Smooth muscle cell (in vitro differentiated cells): ENCODE data around the gene DCAKD. TPM values are rescaled to one million over a fixed set of nuclear protein-coding genes. Genes with fewer than 3 reads are reported as not detected.

Source experiments
- DNase-seq: peaks from one replicate; lab custom pipeline; 2025; ENCODE audit not compliant: unreplicated experiment; lab: John Stamatoyannopoulos, UW
- H2AFZ ChIP-seq: fragments of 200-600 bp; sonication (generic); 2 replicates; pipeline ENCODE4 v1.6.0; 2016; ENCODE audit warnings: antibody characterized with exemption, low read depth, mild to moderate bottlenecking
- H3F3A ChIP-seq: fragments of 200-600 bp; sonication (generic); 2 replicates; pipeline ENCODE4 v1.6.0; 2017; ENCODE audit warnings: antibody characterized with exemption, low read depth
- H3K27ac ChIP-seq: fragments of 200-600 bp; sonication (generic); 2 replicates; pipeline ENCODE4 v1.5.1; 2016; ENCODE audit warnings: low read depth, mild to moderate bottlenecking
- H3K27me3 ChIP-seq: fragments of 200-600 bp; sonication (generic); 2 replicates; pipeline ENCODE4 v1.6.1; 2016; ENCODE audit warnings: low read depth, mild to moderate bottlenecking
- H3K36me3 ChIP-seq: fragments of 200-600 bp; sonication (generic); 2 replicates; pipeline ENCODE4 v1.5.1; 2016; ENCODE audit warnings: low read depth
- H3K4me1 ChIP-seq: fragments of 200-600 bp; sonication (generic); 2 replicates; pipeline ENCODE4 v1.5.1; 2016; ENCODE audit warnings: low read depth
- H3K4me2 ChIP-seq: fragments of 200-600 bp; sonication (generic); 2 replicates; pipeline ENCODE4 v1.6.0; 2016; ENCODE audit warnings: mild to moderate bottlenecking
- H3K4me3 ChIP-seq: fragments of 200-600 bp; sonication (generic); 2 replicates; pipeline ENCODE4 v1.5.1; 2016; ENCODE audit warnings: mild to moderate bottlenecking
- H3K79me2 ChIP-seq: fragments of 200-600 bp; sonication (generic); 2 replicates; pipeline ENCODE4 v1.6.0; 2016; ENCODE audit warnings: low read depth, mild to moderate bottlenecking
- H3K9ac ChIP-seq: fragments of 200-600 bp; sonication (generic); 2 replicates; pipeline ENCODE4 v1.6.0; 2016; ENCODE audit warnings: low read depth
- H3K9me3 ChIP-seq: fragments of 200-600 bp; sonication (generic); replicated peaks from 2 replicates; pipeline ENCODE4 v1.5.1; 2016; ENCODE audit warnings: low read depth
- H4K20me1 ChIP-seq: fragments of 200-600 bp; sonication (generic); 2 replicates; pipeline ENCODE4 v1.6.0; 2016; ENCODE audit warnings: low read depth
- CTCF ChIP-seq: fragments of 200-600 bp; sonication (generic); IDR thresholded peaks from 2 replicates; pipeline ENCODE4 v1.5.1; 2017; ENCODE audit warnings: borderline replicate concordance, mild to moderate bottlenecking, antibody characterized with exemption; ENCODE audit not compliant: insufficient read depth, poor library complexity, severe bottlenecking
- WGBS: methylation state at CpG from one replicate; pipeline ENCODE4 v1.1.7; 2016; ENCODE audit warnings: low lambda C conversion rate; 5-methylcytosine and 5-hydroxymethylcytosine counted together
- polyA plus RNA-seq: library from polyadenylated mRNA; unstranded; fragments of >200 nt; fragmentation: Nextera tagmentation; extraction: Ambion mirVana; gene quantifications from 2 replicates; pipeline ENCODE4 v1.2.1, GENCODE V29; 2016
- total RNA-seq: library from RNA; depleted of rRNA; stranded (reverse); fragments of >200 nt; gene quantifications from 2 replicates; pipeline ENCODE4 v1.2.3, GENCODE V29; 2014

DCAKD gene
- total and polyA plus RNA-seq, 2 experiments from 2014 or later = 25.7 to 42.3 TPM

GRCh38 chr17:44989552-44990138 lies 61.8 kb downstream of the DCAKD start:
- TF ChIP-seq CTCF = no peak
- no peaks in the 10 kb centered on the region for H3K27me3 ChIP-seq
- no peaks in the 10 kb centered on the region for H4K20me1 ChIP-seq
- H3F3A ChIP-seq = no peaks in the 10 kb centered on the region
- no peaks in the 10 kb centered on the region for H3K36me3 ChIP-seq
- H3K9ac ChIP-seq = no peak overlapping the region
- 94% methylated on average over 17 of the region's 17 CpGs for WGBS
- no peak overlapping the region for H2AFZ ChIP-seq
- DNase-seq = no peak
- no peak overlapping the region for H3K4me3 ChIP-seq
- H3K27ac ChIP-seq = no peak overlapping the region
- peaks cover 9% of the 10 kb centered on the region for H3K4me1 ChIP-seq
- no peak overlapping the region for H3K4me2 ChIP-seq
- H3K9me3 ChIP-seq = no peaks in the 10 kb centered on the region
- no peaks in the 10 kb centered on the region for H3K79me2 ChIP-seq

GRCh38 chr17:44988044-44988942 lies 63.1 kb downstream of the DCAKD start:
- Histone ChIP-seq H3K4me2 (peak overlapping the region; percentile 79), H3K4me1 (peaks cover 9% of the 10 kb centered on the region), H3K27me3 (no peaks in the 10 kb centered on the region), H3F3A (no peaks in the 10 kb centered on the region), H3K9ac (no peak overlapping the region), H4K20me1 (no peaks in the 10 kb centered on the region), H3K36me3 (no peaks in the 10 kb centered on the region), H3K4me3 (no peak overlapping the region), H2AFZ (no peak overlapping the region), H3K79me2 (no peaks in the 10 kb centered on the region), H3K9me3 (no peaks in the 10 kb centered on the region), H3K27ac (no peak overlapping the region)
- no peak for DNase-seq
- TF ChIP-seq CTCF = no peak
- 83% methylated on average over 25 of the region's 34 CpGs for WGBS

- Histone ChIP-seq H3K79me2 (no peaks in the 10 kb centered on the region), H3K4me1 (peaks cover 9% of the 10 kb centered on the region), H4K20me1 (no peaks in the 10 kb centered on the region), H3K27me3 (no peaks in the 10 kb centered on the region), H3F3A (no peaks in the 10 kb centered on the region), H3K9me3 (no peaks in the 10 kb centered on the region), H3K9ac (no peak overlapping the region), H2AFZ (no peak overlapping the region), H3K27ac (no peak overlapping the region), H3K4me3 (no peak overlapping the region), H3K36me3 (no peaks in the 10 kb centered on the region), H3K4me2 (no peak overlapping the region)
- WGBS = 81% methylated on average over 4 of the region's 4 CpGs
- TF ChIP-seq CTCF = no peak
- no peak for DNase-seq
Measured at GRCh38 chr17:44983563-44983962, 67.9 kb downstream of the DCAKD start.
